NCI-H2196 treated with DMSO at 0.1 percent for 48 hours (cell line): ENCODE data around the gene NUDT15.
"Not testable (repeated sequence)": the region's sequence is repeated elsewhere in the genome, so short reads cannot be mapped to it uniquely, and the experiment has no call there.

ENCODE experiments used
- DNase-seq: peaks from one replicate; lab custom pipeline; 2025; ENCODE audit not compliant: unreplicated experiment; lab: John Stamatoyannopoulos, UW

NUDT15 gene

DNA sequence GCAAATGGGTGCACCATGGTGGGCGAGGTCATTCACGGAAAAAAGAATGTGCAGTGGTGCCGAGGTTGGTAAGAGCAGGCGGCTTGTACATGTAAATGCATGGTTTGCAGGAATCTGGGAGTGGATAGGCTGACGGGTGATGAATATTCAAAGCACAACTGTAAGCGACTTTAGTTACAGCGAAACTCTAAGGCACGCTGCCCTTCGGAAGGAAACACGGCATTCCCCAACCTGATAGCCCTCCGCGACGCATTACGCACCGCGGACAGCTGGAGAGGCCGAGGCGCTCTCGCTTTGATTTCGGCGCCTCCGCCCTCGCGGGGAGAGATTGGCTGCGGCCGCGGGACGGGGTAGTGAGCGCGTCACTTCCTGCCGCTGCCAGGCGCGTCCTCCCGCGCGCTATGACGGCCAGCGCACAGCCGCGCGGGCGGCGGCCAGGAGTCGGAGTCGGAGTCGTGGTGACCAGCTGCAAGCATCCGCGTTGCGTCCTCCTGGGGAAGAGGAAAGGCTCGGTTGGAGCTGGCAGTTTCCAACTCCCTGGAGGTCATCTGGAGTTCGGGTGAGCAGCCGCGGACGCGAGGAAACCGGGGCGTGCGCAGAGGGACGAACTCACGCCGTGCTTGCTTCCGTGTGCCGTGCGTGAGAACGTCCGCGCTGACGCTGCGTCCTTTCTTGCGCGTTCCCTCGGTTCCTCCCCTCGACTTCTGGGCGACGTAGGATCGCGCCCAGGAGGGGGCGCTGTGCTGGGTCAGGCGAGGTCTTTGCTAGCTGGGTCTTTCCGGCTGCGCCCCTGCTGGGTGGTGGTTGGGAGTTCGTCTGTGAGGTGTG lies at the start of gene NUDT15:
TSS of gene NUDT15 (plus strand) at position 381 of the 828 bp plus-strand sequence. CDS start at position 402, 21 bp downstream.
- DNase-seq = peak; percentile 52

DNA sequence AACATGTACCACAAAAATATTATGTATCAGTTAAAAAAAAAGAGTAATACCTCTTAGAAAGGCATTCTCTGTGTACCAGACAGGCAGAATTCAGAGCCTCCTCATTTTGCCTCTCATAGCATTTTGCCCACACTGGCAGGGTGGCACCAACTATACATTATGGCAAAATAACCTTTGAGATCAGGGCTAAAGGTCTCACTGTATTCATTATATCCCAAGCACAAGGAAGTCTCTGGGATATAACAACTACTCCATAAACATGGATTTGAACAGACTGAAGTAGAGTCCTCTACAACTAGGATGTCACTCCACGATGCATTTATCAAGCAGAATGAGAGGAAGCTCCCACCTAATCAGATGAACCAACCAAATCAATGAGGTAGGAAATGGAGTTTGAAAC lies 47.1 kb upstream of the NUDT15 start:
- no peak for DNase-seq

- no peak for DNase-seq
These were observed 46.5 kb upstream of the NUDT15 start for GRCh38 chr13:47990920-47991466.

DNA sequence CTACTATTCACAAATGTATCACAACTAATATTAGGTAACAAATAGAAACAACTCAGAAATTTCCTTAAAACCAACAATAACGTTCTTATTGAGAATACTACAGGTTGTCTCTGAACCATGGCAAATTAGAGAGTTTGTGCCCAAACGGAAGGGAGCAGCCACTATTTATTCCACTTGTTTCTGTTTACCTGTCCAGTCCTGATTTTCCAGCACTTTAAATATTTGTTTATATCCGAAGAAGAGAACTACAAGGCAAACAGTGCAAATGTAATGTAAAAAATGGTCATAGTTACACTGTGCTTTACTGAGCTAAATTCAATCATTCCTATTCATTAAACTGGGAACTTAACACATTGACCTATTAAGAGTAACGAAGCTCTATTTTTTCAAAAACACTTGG lies 45.7 kb upstream of the NUDT15 start:
- DNase-seq = no peak

DNA sequence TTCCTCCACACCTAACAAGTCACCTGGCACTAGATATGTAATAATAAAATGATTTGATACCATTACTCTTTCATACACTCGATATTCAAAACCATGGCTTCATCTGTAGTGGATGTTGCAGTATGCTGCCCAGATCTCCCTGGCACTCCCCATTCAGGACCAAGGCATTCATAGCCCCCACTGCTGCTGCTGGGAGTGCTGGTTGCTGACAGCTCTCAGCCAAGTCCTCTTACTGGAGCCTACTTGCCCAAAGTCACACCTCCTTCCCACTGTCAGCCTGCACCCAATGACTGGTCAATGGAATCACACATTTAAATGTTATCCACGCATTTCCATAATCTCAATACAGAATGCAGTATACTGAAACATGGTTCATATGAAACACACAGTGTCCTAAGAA lies 40.1 kb upstream of the NUDT15 start:
- no peak for DNase-seq

DNA sequence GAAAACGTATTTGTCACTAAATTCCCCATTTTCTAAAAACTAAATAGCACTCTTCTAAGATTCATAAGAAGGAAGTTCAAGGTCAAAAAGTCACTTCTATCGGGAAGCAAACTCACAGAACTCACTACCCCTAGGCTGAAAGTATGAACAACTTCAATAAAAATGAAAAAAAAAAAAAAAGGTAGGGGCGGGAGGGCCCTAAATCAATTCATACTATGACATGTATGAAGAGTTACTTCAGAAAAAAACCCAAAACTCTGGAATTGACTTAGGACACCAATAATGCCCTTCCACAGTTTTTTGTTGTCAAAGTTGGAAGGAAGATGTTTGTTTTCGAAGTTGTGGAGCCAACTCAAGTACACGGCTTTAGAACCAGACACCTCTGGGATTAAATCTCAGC lies 37.6 kb upstream of the NUDT15 start:
- no peak for DNase-seq

DNA sequence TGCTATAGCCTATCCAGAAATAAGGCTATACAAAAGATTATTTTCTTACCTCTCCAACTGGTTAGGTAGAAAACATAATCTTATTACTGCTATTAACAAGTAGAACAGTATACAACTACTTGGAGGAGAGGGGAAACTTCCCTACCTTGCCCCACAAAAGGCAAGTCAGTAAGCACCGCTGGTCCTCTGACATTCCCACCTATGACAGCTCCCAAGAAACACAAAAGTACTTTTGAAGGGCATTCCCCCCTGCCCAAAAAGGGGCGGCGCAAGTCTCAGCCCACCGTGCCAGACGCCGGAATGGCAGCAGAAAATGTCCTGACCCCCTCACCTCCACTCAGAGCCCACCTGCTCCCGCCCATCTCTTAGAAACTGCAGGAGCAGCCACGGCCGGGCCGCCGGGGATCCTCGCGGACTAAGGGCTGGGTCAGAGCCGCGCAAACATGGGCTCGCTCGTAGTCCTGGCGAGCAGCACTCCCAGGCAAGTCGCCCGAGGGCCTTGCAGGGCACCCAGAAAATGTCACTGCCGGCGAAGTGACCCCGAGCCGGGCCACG lies 36.9 kb upstream of the NUDT15 start:
- DNase-seq = no peak

DNA sequence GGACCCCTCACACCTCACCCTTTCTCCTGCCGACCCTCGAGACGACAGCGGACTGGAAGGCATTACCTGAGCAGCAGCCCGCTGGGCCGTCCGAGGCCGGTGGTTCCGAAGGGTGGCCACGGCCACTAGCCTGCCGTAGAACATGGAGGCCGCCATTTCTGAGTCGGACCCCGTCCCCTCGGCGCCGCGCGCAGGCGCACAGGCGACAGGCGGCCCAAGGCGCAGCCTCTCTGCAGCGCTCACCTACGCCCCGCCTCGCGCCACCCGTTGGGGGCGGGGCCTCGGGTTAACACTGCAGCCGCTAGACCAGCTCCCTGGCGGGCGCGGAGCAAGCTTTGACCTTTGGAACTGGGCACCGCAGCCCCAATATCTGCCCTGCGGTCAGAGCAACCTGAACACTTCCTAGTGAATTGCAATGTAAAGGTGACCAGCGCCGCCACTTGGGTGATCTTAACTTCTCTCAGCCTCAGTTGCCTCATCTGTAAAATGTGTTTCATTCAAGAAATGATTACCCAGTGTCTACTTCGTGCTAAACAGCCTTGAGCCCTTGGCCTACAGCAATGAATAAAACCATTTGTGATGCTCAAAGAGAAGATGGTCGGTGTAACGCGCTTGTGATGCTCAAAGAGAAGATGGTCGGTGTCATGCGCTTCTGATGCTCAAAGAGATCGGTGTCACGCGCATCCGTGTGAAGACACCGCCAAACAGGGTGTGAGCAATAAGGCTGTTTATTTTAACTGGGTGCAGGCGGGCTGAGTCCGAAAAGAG lies 36.2 kb upstream of the NUDT15 start, which contains the start of gene SUCLA2:
TSS of gene SUCLA2 (minus strand) at position 160 of the 768 bp plus-strand sequence. CDS start at position 156, 4 bp downstream.
- DNase-seq = peak; percentile 48

GRCh38 chr13:48001999-48002398 lies 35.5 kb upstream of the NUDT15 start:
- DNase-seq = not testable (repeated sequence)

GRCh38 chr13:48004201-48004600 lies 33.3 kb upstream of the NUDT15 start:
- no peak for DNase-seq

- DNase-seq = no peak
These were observed 31.1 kb upstream of the NUDT15 start for GRCh38 chr13:48006396-48006795.

GRCh38 chr13:48009284-48009683 lies 28.2 kb upstream of the NUDT15 start:
- DNase-seq = no peak

DNA sequence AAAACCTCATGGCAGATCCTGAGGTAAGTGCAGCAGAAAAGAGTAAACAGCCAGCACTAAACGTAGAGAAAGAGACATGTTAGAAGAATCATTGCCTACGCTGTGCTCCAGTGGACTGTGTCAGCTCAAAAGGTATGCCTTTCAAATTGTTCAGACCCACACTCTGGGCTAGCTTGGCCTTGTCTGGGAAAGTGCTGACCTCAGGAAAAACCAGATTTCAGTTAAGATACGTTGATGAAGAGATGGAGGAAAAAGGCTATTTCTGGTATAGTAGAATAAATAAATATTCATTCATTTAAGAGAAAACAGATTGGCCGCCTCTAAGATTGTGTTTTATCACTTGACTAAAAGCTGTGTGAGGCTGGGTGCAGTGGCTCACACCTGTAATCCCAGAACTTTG lies 26.8 kb upstream of the NUDT15 start:
- DNase-seq = no peak

DNA sequence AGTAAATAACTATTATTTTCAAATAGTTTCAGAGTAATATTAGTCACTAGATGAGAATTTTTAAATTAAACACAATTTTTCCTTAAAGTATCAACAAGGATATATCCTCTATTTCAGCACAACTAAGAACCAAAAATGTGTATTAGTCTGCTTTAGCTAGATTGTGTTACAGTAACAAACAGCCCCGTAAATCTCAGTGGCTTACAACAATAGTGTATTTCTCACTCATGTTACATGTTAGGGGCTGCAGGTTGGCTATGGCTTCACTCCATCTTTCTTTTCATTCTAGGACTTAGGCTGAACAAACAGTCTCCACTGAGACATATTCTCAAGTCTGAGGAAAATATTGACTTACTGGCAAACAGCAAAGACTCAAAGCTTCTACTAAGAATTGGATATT lies 24.9 kb upstream of the NUDT15 start:
- DNase-seq = no peak

GRCh38 chr13:48014359-48014758 lies 23.2 kb upstream of the NUDT15 start:
- no peak for DNase-seq

DNA sequence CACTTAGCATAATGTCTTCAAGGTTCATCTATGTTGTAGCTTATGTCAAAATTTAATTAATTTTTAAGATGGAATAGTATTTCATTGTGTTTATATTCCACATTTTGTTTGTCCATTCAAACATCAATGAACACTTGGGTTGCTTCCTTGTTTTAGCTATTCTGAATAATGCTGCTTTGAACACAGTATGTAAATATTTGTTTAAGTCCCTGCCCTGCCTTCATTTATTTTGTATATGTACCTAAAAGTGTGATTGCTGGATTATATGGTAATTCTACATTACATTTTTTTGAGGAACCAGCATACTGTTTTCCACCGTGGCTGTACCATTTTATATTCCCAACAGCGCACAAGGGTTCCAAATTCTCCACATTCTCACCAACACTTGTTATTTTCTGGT lies 18.9 kb upstream of the NUDT15 start:
- no peak for DNase-seq

GRCh38 chr13:48019796-48020195 lies 17.7 kb upstream of the NUDT15 start:
- DNase-seq = no peak

DNA sequence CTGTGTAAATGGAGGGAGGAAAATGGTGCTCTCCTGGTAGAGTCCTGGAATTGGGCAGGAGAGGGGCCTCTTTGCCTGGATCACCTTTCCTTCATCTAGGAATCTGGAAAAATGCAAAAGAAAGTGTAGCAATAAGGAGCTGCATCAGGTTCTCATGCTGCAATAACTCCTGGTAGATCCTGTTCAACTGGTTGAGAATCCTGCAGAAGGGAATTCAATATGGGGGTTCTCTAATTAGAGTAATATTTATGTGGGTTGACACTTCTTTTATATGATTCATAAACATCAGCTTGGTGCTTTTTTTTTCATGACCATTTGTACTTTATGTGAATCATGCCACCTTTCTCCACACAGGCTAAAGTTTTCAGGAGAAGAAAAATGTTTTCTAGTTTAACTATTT lies 9.5 kb upstream of the NUDT15 start:
- DNase-seq = no peak

DNA sequence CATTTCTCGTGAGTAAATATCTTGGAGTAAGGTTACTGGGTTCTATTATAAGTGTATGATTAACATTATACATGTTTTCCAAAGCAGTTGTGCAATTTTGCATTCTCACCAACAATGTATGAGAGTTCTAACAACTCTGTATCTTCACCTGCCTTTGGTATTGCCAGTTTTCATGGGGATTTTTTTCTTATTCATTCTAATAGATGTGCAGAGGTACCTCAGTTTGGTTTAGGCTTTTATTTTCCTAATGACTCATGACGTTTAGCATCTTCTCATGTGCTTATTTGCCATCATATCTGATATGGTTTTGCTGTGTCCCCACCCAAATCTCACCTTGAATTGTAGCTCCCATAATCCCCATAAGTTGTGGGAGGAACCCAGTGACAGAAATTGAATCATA lies 7.7 kb upstream of the NUDT15 start:
- DNase-seq = no peak

- no peak for DNase-seq
These were observed 1.2 kb downstream of the NUDT15 start for GRCh38 chr13:48038761-48039160.

DNA sequence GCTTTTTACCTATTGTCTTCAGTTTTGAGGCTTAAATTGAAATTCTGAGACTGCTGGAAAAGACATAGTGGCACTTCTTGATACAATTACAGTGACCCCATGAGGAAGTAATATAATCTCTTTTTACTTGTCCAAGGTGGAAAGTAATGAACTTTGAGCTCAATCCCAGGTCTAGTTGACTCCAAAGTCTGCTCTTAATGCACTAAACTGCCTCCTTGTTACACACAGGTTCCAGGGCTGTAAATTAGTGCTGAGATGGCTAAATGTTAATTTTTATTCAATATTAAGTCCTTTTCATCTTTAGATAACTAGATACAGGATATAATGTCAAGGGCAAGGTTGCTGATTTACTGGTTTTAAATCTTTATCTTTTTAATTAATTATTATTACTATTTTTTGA lies 2.5 kb downstream of the NUDT15 start:
- no peak for DNase-seq

- no peak for DNase-seq
These were observed 3.4 kb downstream of the NUDT15 start for GRCh38 chr13:48040896-48041295.
